Panc1 (cell line): ENCODE data around the gene ADARB2.

Source experiments
- CTCF ChIP-seq: fragments of 450-650 bp; IDR thresholded peaks from 2 replicates; pipeline ENCODE4 v1.5.1; 2017; ENCODE audit warnings: mild to moderate bottlenecking
- POLR2AphosphoS5 ChIP-seq: IDR thresholded peaks from 2 replicates; pipeline ENCODE4 v1.6.1; 2012; ENCODE audit warnings: mild to moderate bottlenecking, low read depth, low read length, moderate library complexity
- SIN3A ChIP-seq: IDR thresholded peaks from 2 replicates; pipeline ENCODE4 v1.6.1; 2012; ENCODE audit warnings: low read depth, mild to moderate bottlenecking, low read length, moderate library complexity, borderline replicate concordance; ENCODE audit not compliant: insufficient read depth

- TF ChIP-seq POLR2AphosphoS5 = no peak
- no peak for TF ChIP-seq SIN3A
- TF ChIP-seq CTCF = no peak
Measured at GRCh38 chr10:1273372-1274105, 463.8 kb downstream of the ADARB2 start.
